IMR-90 (cell line): ENCODE measurements around the gene SCN11A. TPM values are rescaled to one million over a fixed set of nuclear protein-coding genes. Genes with fewer than 3 reads are reported as not detected.

Source experiments
- ATAC-seq: fragments of 200-7000 bp; cut with Tn5 transposase; 2 replicates; pipeline ENCODE4 v1.9.1; 2020; ENCODE audit warnings: low read depth, mild to moderate bottlenecking, moderate library complexity
- BruUV-seq: library from RNA; stranded (reverse); fragments of 400-500 nt; replicated peaks from 2 replicates; lab custom pipeline; 2021; lab: Mats Ljungman, UMichigan
- CTCF ChIA-PET: fragments of 300-600 bp; formaldehyde crosslinking; extraction: SDS; loops from one replicate; lab custom pipeline; 2021; ENCODE audit warnings: antibody characterized with exemption; lab: Yijun Ruan, JAX
- POLR2A ChIA-PET: fragments of 300-600 bp; sonication (Branson Sonifier 250); formaldehyde crosslinking; loops from one replicate; lab custom pipeline; 2022; ENCODE audit warnings: antibody characterized with exemption; ENCODE audit not compliant: unreplicated experiment; lab: Charles Lee
- DNase-seq: peaks from one replicate; pipeline ENCODE4 v3.0.0; 2013
- H2AFZ ChIP-seq: replicated peaks from 2 replicates; pipeline ENCODE3; 2013; ENCODE audit warnings: low read length, mild to moderate bottlenecking; ENCODE audit not compliant: poor library complexity
- H2AK5ac ChIP-seq: 2 replicates; pipeline ENCODE4 v1.6.1; 2013; ENCODE audit warnings: low read depth, low read length, inconsistent platforms
- H2AK9ac ChIP-seq: replicated peaks from 2 replicates; pipeline ENCODE3; 2013; ENCODE audit warnings: mild to moderate bottlenecking, low read depth, low read length, moderate library complexity; ENCODE audit not compliant: poor library complexity
- H2BK120ac ChIP-seq: 2 replicates; pipeline ENCODE4 v1.6.1; 2013; ENCODE audit warnings: low read depth, low read length, inconsistent platforms
- H2BK15ac ChIP-seq: 3 replicates; pipeline ENCODE4 v1.6.1; 2013; ENCODE audit warnings: low read depth, low read length, inconsistent platforms
- H2BK20ac ChIP-seq: 2 replicates; pipeline ENCODE4 v1.6.1; 2013; ENCODE audit warnings: low read depth, mild to moderate bottlenecking, inconsistent platforms, low read length, moderate library complexity
- H2BK5ac ChIP-seq: 2 replicates; pipeline ENCODE4 v1.6.1; 2013; ENCODE audit warnings: mild to moderate bottlenecking, low read depth, low read length, inconsistent platforms; ENCODE audit not compliant: poor library complexity, severe bottlenecking
- H3K14ac ChIP-seq: replicated peaks from 2 replicates; pipeline ENCODE4 v1.6.1; 2013; ENCODE audit warnings: low read depth, low read length, inconsistent platforms
- H3K18ac ChIP-seq: 2 replicates; pipeline ENCODE4 v1.6.1; 2013; ENCODE audit warnings: low read depth, low read length, control low read depth
- H3K23ac ChIP-seq: 2 replicates; pipeline ENCODE4 v1.6.1; 2013; ENCODE audit warnings: low read depth, low read length, inconsistent platforms
- H3K27ac ChIP-seq: 2 replicates; pipeline ENCODE4 v1.5.1; 2013; ENCODE audit warnings: mild to moderate bottlenecking, control low read depth, low read length; ENCODE audit not compliant: insufficient read depth
- H3K27me3 ChIP-seq: 2 replicates; pipeline ENCODE4 v1.6.1; 2013; ENCODE audit warnings: low read length; ENCODE audit not compliant: control insufficient read depth, insufficient read depth
- H3K36me3 ChIP-seq: 2 replicates; pipeline ENCODE4 v1.6.1; 2013; ENCODE audit warnings: low read length, mixed read lengths; ENCODE audit not compliant: control insufficient read depth, insufficient read depth
- H3K4ac ChIP-seq: 2 replicates; pipeline ENCODE4 v1.6.1; 2013; ENCODE audit warnings: low read depth, low read length, inconsistent platforms
- H3K4me1 ChIP-seq: 2 replicates; pipeline ENCODE4 v1.6.1; 2013; ENCODE audit warnings: low read length, mixed read lengths; ENCODE audit not compliant: control insufficient read depth, insufficient read depth
- H3K4me2 ChIP-seq: 2 replicates; pipeline ENCODE4 v1.6.1; 2013; ENCODE audit warnings: low read depth, mild to moderate bottlenecking, control low read depth, low read length, moderate library complexity
- H3K4me3 ChIP-seq: 2 replicates; pipeline ENCODE4 v1.5.1; 2013; ENCODE audit warnings: low read depth, mild to moderate bottlenecking, control low read depth, low read length, moderate library complexity; ENCODE audit not compliant: insufficient read depth
- H3K56ac ChIP-seq: 2 replicates; pipeline ENCODE4 v1.6.1; 2013; ENCODE audit warnings: low read length, inconsistent platforms; ENCODE audit not compliant: insufficient read depth; ENCODE audit errors: extremely low read depth
- H3K79me1 ChIP-seq, 2 experiments: 2 replicates each; pipeline ENCODE4 v1.6.1; 2013; ENCODE audit warnings: low read length in 2 of 2, inconsistent platforms in 1 of 2, low read depth in 1 of 2
- H3K9ac ChIP-seq: 2 replicates; pipeline ENCODE4 v1.6.1; 2013; ENCODE audit warnings: low read depth, low read length, control low read depth
- H3K9me1 ChIP-seq: 2 replicates; pipeline ENCODE4 v1.6.1; 2013; ENCODE audit warnings: low read length, inconsistent platforms; ENCODE audit not compliant: insufficient read depth
- H3K9me3 ChIP-seq: 2 replicates; pipeline ENCODE4 v1.6.1; 2013; ENCODE audit warnings: low read length; ENCODE audit not compliant: control insufficient read depth, insufficient read depth
- H4K20me1 ChIP-seq: 2 replicates; pipeline ENCODE4 v1.6.1; 2013; ENCODE audit warnings: low read length, inconsistent platforms; ENCODE audit not compliant: insufficient read depth
- H4K5ac ChIP-seq: 2 replicates; pipeline ENCODE4 v1.6.1; 2013; ENCODE audit warnings: mild to moderate bottlenecking, low read depth, low read length, control low read depth
- H4K8ac ChIP-seq, 2 experiments: 2 replicates each; pipeline ENCODE4 v1.6.1; 2013; ENCODE audit warnings: low read depth in 2 of 2, low read length in 2 of 2, control low read depth in 1 of 2, inconsistent platforms in 1 of 2
- H4K91ac ChIP-seq: 2 replicates; pipeline ENCODE4 v1.6.1; 2013; ENCODE audit warnings: low read depth, low read length, inconsistent platforms; ENCODE audit not compliant: insufficient read depth
- BHLHE40 ChIP-seq: fragments of 150-350 bp; IDR thresholded peaks from 2 replicates; pipeline ENCODE4 v1.6.1; 2016; ENCODE audit warnings: mild to moderate bottlenecking, low read depth, low read length
- CEBPB ChIP-seq: IDR thresholded peaks from 2 replicates; pipeline ENCODE4 v1.6.1; 2012; ENCODE audit warnings: low read depth, low read length, improper control_type of control experiment
- CHD1 ChIP-seq: IDR thresholded peaks from 2 replicates; pipeline ENCODE4 v1.6.1; 2012; ENCODE audit warnings: low read depth, low read length, improper control_type of control experiment
- FOS ChIP-seq: fragments of 150-350 bp; IDR thresholded peaks from 2 replicates; pipeline ENCODE4 v1.6.1; 2016; ENCODE audit warnings: low read depth, low read length
- MAFK ChIP-seq: IDR thresholded peaks from 2 replicates; pipeline ENCODE4 v1.6.1; 2012; ENCODE audit warnings: low read depth, low read length, improper control_type of control experiment
- MAZ ChIP-seq: IDR thresholded peaks from 2 replicates; pipeline ENCODE4 v1.6.1; 2012; ENCODE audit warnings: low read depth, mild to moderate bottlenecking, low read length, improper control_type of control experiment, moderate library complexity, borderline replicate concordance
- MXI1 ChIP-seq: IDR thresholded peaks from 2 replicates; pipeline ENCODE4 v1.6.1; 2012; ENCODE audit warnings: low read depth, mild to moderate bottlenecking, low read length, moderate library complexity, borderline replicate concordance
- NFE2L2 ChIP-seq: fragments of 150-350 bp; IDR thresholded peaks from 2 replicates; pipeline ENCODE4 v1.6.1; 2016; ENCODE audit warnings: low read depth, mild to moderate bottlenecking, low read length
- POLR2A ChIP-seq: IDR thresholded peaks from 2 replicates; pipeline ENCODE4 v1.6.1; 2012; ENCODE audit warnings: mild to moderate bottlenecking, low read depth, low read length
- RAD21 ChIP-seq: IDR thresholded peaks from 2 replicates; pipeline ENCODE4 v1.6.1; 2012; ENCODE audit warnings: low read length, improper control_type of control experiment
- RCOR1 ChIP-seq: IDR thresholded peaks from 2 replicates; pipeline ENCODE4 v1.6.1; 2012; ENCODE audit warnings: mild to moderate bottlenecking, low read length, improper control_type of control experiment; ENCODE audit not compliant: insufficient replicate concordance
- RFX5 ChIP-seq: IDR thresholded peaks from 2 replicates; pipeline ENCODE4 v1.8.0; 2012; ENCODE audit warnings: low read depth, mild to moderate bottlenecking, low read length, moderate library complexity
- SMC3 ChIP-seq: fragments of 150-350 bp; IDR thresholded peaks from 2 replicates; pipeline ENCODE4 v1.6.1; 2016; ENCODE audit warnings: low read depth, mild to moderate bottlenecking, antibody characterized with exemption, low read length, moderate library complexity
- USF2 ChIP-seq: fragments of 150-350 bp; IDR thresholded peaks from 2 replicates; pipeline ENCODE4 v1.6.1; 2017; ENCODE audit warnings: mild to moderate bottlenecking, antibody characterized with exemption, low read length, low read depth
- WGBS, 2 experiments: methylation state at CpG; one replicate each; pipeline versions ENCODE4 v1.1.5 to v1.1.7; 2013; ENCODE audit warnings: missing lambda C conversion rate in 2 of 2; ENCODE audit not compliant: insufficient read length in 1 of 2; ENCODE audit errors: extremely low coverage in 2 of 2; 5-methylcytosine and 5-hydroxymethylcytosine counted together
- dilution Hi-C: fragments of 300-500 bp; cut with HindIII; formaldehyde crosslinking; loops from one replicate; pipeline ENCODE4 v1.14.3; 2018; ENCODE audit warnings: low sequenced_read_pairs; ENCODE audit not compliant: unreplicated experiment
- in situ Hi-C: fragments of 300-500 bp; cut with MboI; formaldehyde crosslinking; loops from 3 replicates; pipeline ENCODE4 v1.14.3; 2019; ENCODE audit warnings: low sequenced_read_pairs, inconsistent platforms, mixed read lengths
- intact Hi-C: fragments of 100-400 bp; cut with micrococcal nuclease; formaldehyde crosslinking; loops from 2 replicates; pipeline ENCODE4 v1.10.0; 2022
- polyA plus RNA-seq, 3 experiments: library from polyadenylated mRNA; depleted of rRNA; stranded (reverse); fragments of >200 nt; gene quantifications; 2 replicates each; pipeline ENCODE4 v1.2.3, GENCODE V29; 2012; ENCODE audit warnings: low replicate concordance in 1 of 3
- total RNA-seq: library from RNA; depleted of rRNA; stranded (reverse); fragments of >200 nt; gene quantifications from 2 replicates; pipeline ENCODE4 v1.2.3, GENCODE V29; 2012
- TF ChIP-seq, protein P1 (sequence below): conservative IDR thresholded peaks from 2 replicates; pipeline ENCODE4 v1.5.1; 2012; ENCODE audit warnings: mild to moderate bottlenecking, low read depth, low read length, improper control_type of control experiment
- TF ChIP-seq, protein P2 (sequence below): fragments of 150-350 bp; IDR thresholded peaks from 2 replicates; pipeline ENCODE4 v1.6.1; 2016; ENCODE audit warnings: low read depth, mild to moderate bottlenecking, low read length, moderate library complexity, borderline replicate concordance

SCN11A gene
- total and polyA plus RNA-seq, 2 of the 4 experiments (the other 2 are of a cell fraction) = under 0.01 to 0.02 TPM

DNA sequence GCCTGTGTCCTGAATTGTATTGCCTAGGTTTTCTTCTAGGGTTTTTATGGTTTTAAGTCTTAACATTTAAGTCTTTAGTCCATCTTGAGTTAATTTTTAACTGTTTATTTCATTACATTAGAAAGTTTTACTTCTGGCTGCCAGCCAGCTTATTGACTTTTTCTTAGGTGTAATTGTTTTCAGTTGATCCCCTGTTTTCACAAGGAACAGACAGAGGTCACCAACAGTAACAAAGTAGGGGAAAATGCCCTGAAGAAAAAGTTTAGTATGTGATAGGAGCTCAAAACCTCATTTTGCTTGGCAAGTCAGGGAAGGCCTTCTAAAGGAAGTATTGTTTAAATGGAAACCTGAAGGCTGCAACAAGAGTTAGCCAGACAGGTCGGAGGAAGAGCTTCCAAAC is 10.4 kb upstream of the SCN11A start:
- H3K27me3 ChIP-seq = no peaks in the 10 kb centered on the region
- H2BK20ac ChIP-seq = no peak overlapping the region
- H3K36me3 ChIP-seq = peaks cover 4% of the 10 kb centered on the region; the same call in 1 of the 2 replicates
- in situ Hi-C loops = no loop called here
- DNase-seq (no peak), ATAC-seq (no peak)
- no peak overlapping the region for H3K4me2 ChIP-seq
- H3K4me3 ChIP-seq = no peak overlapping the region
- H3K9ac ChIP-seq = no peak overlapping the region
- peaks cover 2% of the 10 kb centered on the region; the same call in 1 of the 2 replicates for H3K9me1 ChIP-seq
- no peak overlapping the region for H4K8ac ChIP-seq
- no peak overlapping the region for H2BK15ac ChIP-seq
- H3K4ac ChIP-seq = no peak overlapping the region
- no peak overlapping the region for H3K23ac ChIP-seq
- H2AK5ac ChIP-seq = no peak overlapping the region
- H2AK9ac ChIP-seq = no peak overlapping the region
- TF ChIP-seq RCOR1 (no peak), CHD1 (no peak), FOS (no peak), BHLHE40 (no peak), MAZ (no peak), USF2 (no peak), CEBPB (no peak), NFE2L2 (no peak), RFX5 (no peak), POLR2A (no peak), MAFK (no peak), RAD21 (no peak), SMC3 (no peak), MXI1 (no peak)
- TF ChIP-seq, protein P1, sequence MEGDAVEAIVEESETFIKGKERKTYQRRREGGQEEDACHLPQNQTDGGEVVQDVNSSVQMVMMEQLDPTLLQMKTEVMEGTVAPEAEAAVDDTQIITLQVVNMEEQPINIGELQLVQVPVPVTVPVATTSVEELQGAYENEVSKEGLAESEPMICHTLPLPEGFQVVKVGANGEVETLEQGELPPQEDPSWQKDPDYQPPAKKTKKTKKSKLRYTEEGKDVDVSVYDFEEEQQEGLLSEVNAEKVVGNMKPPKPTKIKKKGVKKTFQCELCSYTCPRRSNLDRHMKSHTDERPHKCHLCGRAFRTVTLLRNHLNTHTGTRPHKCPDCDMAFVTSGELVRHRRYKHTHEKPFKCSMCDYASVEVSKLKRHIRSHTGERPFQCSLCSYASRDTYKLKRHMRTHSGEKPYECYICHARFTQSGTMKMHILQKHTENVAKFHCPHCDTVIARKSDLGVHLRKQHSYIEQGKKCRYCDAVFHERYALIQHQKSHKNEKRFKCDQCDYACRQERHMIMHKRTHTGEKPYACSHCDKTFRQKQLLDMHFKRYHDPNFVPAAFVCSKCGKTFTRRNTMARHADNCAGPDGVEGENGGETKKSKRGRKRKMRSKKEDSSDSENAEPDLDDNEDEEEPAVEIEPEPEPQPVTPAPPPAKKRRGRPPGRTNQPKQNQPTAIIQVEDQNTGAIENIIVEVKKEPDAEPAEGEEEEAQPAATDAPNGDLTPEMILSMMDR = no peak
- TF ChIP-seq, protein P2, sequence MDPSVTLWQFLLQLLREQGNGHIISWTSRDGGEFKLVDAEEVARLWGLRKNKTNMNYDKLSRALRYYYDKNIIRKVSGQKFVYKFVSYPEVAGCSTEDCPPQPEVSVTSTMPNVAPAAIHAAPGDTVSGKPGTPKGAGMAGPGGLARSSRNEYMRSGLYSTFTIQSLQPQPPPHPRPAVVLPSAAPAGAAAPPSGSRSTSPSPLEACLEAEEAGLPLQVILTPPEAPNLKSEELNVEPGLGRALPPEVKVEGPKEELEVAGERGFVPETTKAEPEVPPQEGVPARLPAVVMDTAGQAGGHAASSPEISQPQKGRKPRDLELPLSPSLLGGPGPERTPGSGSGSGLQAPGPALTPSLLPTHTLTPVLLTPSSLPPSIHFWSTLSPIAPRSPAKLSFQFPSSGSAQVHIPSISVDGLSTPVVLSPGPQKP = no peak
- peaks cover 2% of the 10 kb centered on the region; the same call in 1 of the 2 replicates for H3K4me1 ChIP-seq
- no peak overlapping the region for H3K56ac ChIP-seq
- BruUV-seq = no TSS peak
- dilution Hi-C loops = no loop called here
- no peak overlapping the region for H2BK5ac ChIP-seq
- H3K14ac ChIP-seq = no peak overlapping the region
- intact Hi-C loops = no loop called here
- H3K9me3 ChIP-seq = no peaks in the 10 kb centered on the region
- no peak overlapping the region for H4K5ac ChIP-seq
- ChIA-PET CTCF (no interaction called here), POLR2A (no interaction called here)
- H2BK120ac ChIP-seq = no peak overlapping the region
- no peak overlapping the region for H3K18ac ChIP-seq
- 100% methylated on average over 1 of the region's 1 CpG; no CpG with 5 or more reads in 1 of the 2 experiments for WGBS, 2 experiments
- H3K27ac ChIP-seq = no peak overlapping the region
- no peak overlapping the region for H2AFZ ChIP-seq
- H3K79me1 ChIP-seq = peaks cover 28 to 29% of the 10 kb centered on the region in 2 experiments
- H4K20me1 ChIP-seq = peaks cover 4% of the 10 kb centered on the region; the same call in 1 of the 2 replicates
- no peak overlapping the region for H4K91ac ChIP-seq
